ENCODE data around the gene ATP2C2. TPM values are rescaled to one million over a fixed set of nuclear protein-coding genes. Genes with fewer than 3 reads are reported as not detected.

ATP2C2 gene
- total and polyA plus RNA-seq, 2 experiments from 2014 or later: 2.1 TPM

GRCh38 chr16:84327926-84328505 lies 40.3 kb upstream of the ATP2C2 start (continued):
- TF ChIP-seq CTCF (conservative IDR thresholded peaks at IDR 0.05; ENCODE audit: low read depth in 2 of 2) (no peak), JUNB (IDR thresholded peaks at IDR 0.05; ENCODE audit: unreplicated experiment) (no peak), NANOG (IDR thresholded peaks at IDR 0.05; ENCODE audit: borderline replicate concordance) (no peak), ETS1 (IDR thresholded peaks at IDR 0.05) (no peak), EZH2 (IDR thresholded peaks at IDR 0.05; ENCODE audit: low read depth, unreplicated experiment) (no peak), CREB1 (CRISPR knock-in tag; IDR thresholded peaks at IDR 0.05; ENCODE audit: low read depth) (no peak), EZH2phosphoT487 (IDR thresholded peaks at IDR 0.05; ENCODE audit: unreplicated experiment) (no peak), ZNF114 (CRISPR knock-in tag; IDR thresholded peaks at IDR 0.05) (no peak), STAT1 (IDR thresholded peaks at IDR 0.05; ENCODE audit: unreplicated experiment) (no peak)

DNA sequence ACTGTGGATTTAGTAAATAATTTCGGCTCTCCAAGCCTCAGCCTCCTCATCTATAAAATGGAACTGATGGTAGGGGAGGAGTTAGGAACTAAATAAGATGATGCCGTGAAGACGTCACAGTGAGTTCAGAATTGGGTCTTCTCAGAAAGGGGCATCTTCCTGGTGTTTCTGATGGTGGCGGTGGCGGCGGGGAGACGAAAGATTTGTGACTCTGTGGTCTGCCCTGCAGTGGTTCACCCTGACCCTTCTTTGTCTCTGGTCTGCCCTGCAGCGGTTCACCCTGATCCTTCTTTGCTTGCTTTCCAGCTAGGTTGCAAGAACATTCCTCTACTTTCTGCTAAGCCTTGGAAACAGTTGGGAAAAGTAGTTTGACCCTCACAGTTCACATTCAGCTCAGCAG lies 39.3 kb upstream of the ATP2C2 start:
- Mint-ChIP-seq H3K4me3 (no peak overlapping the region), H3K4me1 (peaks cover 6% of the 10 kb centered on the region), H3K9me3 (no peaks in the 10 kb centered on the region), H3K36me3 (ENCODE audit: low read depth) (no peaks in the 10 kb centered on the region), H3K27ac (no peak overlapping the region), H3K27me3 (ENCODE audit: insufficient read depth, low read depth, poor library complexity) (peaks cover 2% of the 10 kb centered on the region)
- no peak for ATAC-seq
- Histone ChIP-seq H3K79me2 (replicated peaks; ENCODE audit: insufficient read depth) (no peaks in the 10 kb centered on the region), H3K27me3 (ENCODE audit: insufficient read depth) (no peaks in the 10 kb centered on the region), H3K4me3 (no peak overlapping the region), H3K36me3 (ENCODE audit: insufficient read depth) (no peaks in the 10 kb centered on the region), H2AFZ (no peak overlapping the region), H3K9me2 (ENCODE audit: insufficient read depth) (no peaks in the 10 kb centered on the region), H3K27ac (ENCODE audit: low read depth) (no peak overlapping the region), H3K4me1 (ENCODE audit: insufficient read depth) (no peaks in the 10 kb centered on the region), H3F3A (replicated peaks; ENCODE audit: low read depth) (no peaks in the 10 kb centered on the region), H3K4me2 (no peak overlapping the region), H4K20me1 (replicated peaks; ENCODE audit: insufficient read depth) (no peaks in the 10 kb centered on the region)
- DNase-seq (ENCODE audit: low spot score): no peak
- TF ChIP-seq ZNF114 (CRISPR knock-in tag; IDR thresholded peaks at IDR 0.05) (no peak), ZNF462 (CRISPR knock-in tag; IDR thresholded peaks at IDR 0.05) (no peak), JUNB (IDR thresholded peaks at IDR 0.05; ENCODE audit: unreplicated experiment) (no peak), ETS1 (IDR thresholded peaks at IDR 0.05) (no peak), POLR2AphosphoS5 (IDR thresholded peaks at IDR 0.05; ENCODE audit: low read depth) (no peak), ZNF331 (CRISPR knock-in tag; IDR thresholded peaks at IDR 0.05; ENCODE audit: low read depth) (no peak), CREB1 (CRISPR knock-in tag; IDR thresholded peaks at IDR 0.05; ENCODE audit: low read depth) (no peak), NANOG (IDR thresholded peaks at IDR 0.05; ENCODE audit: borderline replicate concordance) (no peak), EZH2 (IDR thresholded peaks at IDR 0.05; ENCODE audit: low read depth, unreplicated experiment) (no peak), EZH2phosphoT487 (IDR thresholded peaks at IDR 0.05; ENCODE audit: unreplicated experiment) (no peak), STAT1 (IDR thresholded peaks at IDR 0.05; ENCODE audit: unreplicated experiment) (no peak)
